Panc1 (cell line): ENCODE results near the gene ANP32A. TPM values are rescaled to one million over a fixed set of nuclear protein-coding genes. Genes with fewer than 3 reads are reported as not detected.
"Not testable (repeated sequence)": the region's sequence is repeated elsewhere in the genome, so short reads cannot be mapped to it uniquely, and the experiment has no call there.

Experiments used
- ATAC-seq: fragments of 200-7000 bp; cut with Tn5 transposase; 2 replicates; pipeline ENCODE4 v1.9.1; 2020; ENCODE audit warnings: mild to moderate bottlenecking, moderate library complexity
- BruUV-seq: library from RNA; stranded (reverse); fragments of 400-500 nt; replicated peaks from 2 replicates; lab custom pipeline; 2021; lab: Mats Ljungman, UMichigan
- CTCF ChIA-PET: fragments of 300-600 bp; sonication (Branson Sonifier 250); formaldehyde crosslinking; loops from one replicate; lab custom pipeline; 2022; ENCODE audit warnings: antibody characterized with exemption; lab: Charles Lee
- POLR2A ChIA-PET: fragments of 300-600 bp; sonication (Branson Sonifier 250); formaldehyde crosslinking; loops from one replicate; lab custom pipeline; 2022; ENCODE audit warnings: antibody characterized with exemption; lab: Charles Lee
- DNase-seq: peaks from one replicate; pipeline ENCODE4 v3.0.0-alpha.2; 2010; ENCODE audit warnings: low read depth, low spot score
- H3K27ac ChIP-seq: 2 replicates; pipeline ENCODE4 v1.5.1; 2011; ENCODE audit warnings: mild to moderate bottlenecking, low read length, inconsistent platforms
- H3K27me3 ChIP-seq: fragments of 200-500 bp; sonication (Bioruptor generic); 2 replicates; pipeline ENCODE4 v1.6.0; 2014; ENCODE audit warnings: low read length, inconsistent platforms; ENCODE audit not compliant: control insufficient read depth, insufficient read depth
- H3K36me3 ChIP-seq: fragments of 200-500 bp; sonication (Bioruptor generic); 2 replicates; pipeline ENCODE4 v1.5.1; 2014; ENCODE audit warnings: inconsistent platforms, mild to moderate bottlenecking, low read length, moderate library complexity; ENCODE audit not compliant: control insufficient read depth, insufficient read depth
- H3K4me1 ChIP-seq: 2 replicates; pipeline ENCODE4 v1.5.1; 2011; ENCODE audit warnings: inconsistent platforms, mild to moderate bottlenecking, low read length, moderate library complexity; ENCODE audit not compliant: control insufficient read depth, insufficient read depth
- H3K4me3 ChIP-seq, 2 experiments: 2 replicates each; pipeline ENCODE4 v1.5.1; 2011 to 2012; ENCODE audit warnings: low read depth in 2 of 2, low read length in 2 of 2, mild to moderate bottlenecking in 2 of 2, inconsistent platforms in 1 of 2, moderate library complexity in 1 of 2
- H3K9me3 ChIP-seq: fragments of 200-500 bp; sonication (Bioruptor generic); 2 replicates; pipeline ENCODE4 v1.5.1; 2014; ENCODE audit warnings: low read depth, mild to moderate bottlenecking, inconsistent platforms, low read length, moderate library complexity; ENCODE audit not compliant: control insufficient read depth, insufficient read depth
- POLR2AphosphoS5 ChIP-seq: IDR thresholded peaks from 2 replicates; pipeline ENCODE4 v1.6.1; 2012; ENCODE audit warnings: mild to moderate bottlenecking, low read depth, low read length, moderate library complexity
- SIN3A ChIP-seq: IDR thresholded peaks from 2 replicates; pipeline ENCODE4 v1.6.1; 2012; ENCODE audit warnings: low read depth, mild to moderate bottlenecking, low read length, moderate library complexity, borderline replicate concordance; ENCODE audit not compliant: insufficient read depth
- TCF7L2 ChIP-seq: IDR thresholded peaks from 2 replicates; pipeline ENCODE4 v1.6.1; 2011; ENCODE audit warnings: mild to moderate bottlenecking, low read depth, low read length, inconsistent platforms
- in situ Hi-C: cut with HindIII; loops from 2 replicates; pipeline ENCODE4 v1.10.0; 2016; ENCODE audit warnings: low sequenced_read_pairs, low pct_unique_long_range_greater_than_20kb
- intact Hi-C: fragments of 100-400 bp; cut with micrococcal nuclease; formaldehyde crosslinking; loops from one replicate; pipeline ENCODE4 v1.10.0; 2022; ENCODE audit not compliant: unreplicated experiment
- total RNA-seq: library from RNA; stranded (reverse); gene quantifications from one replicate; pipeline ENCODE4 v1.2.1, GENCODE V29; 2021; ENCODE audit not compliant: unreplicated experiment
- TF ChIP-seq, protein P1 (sequence below): fragments of 450-650 bp; IDR thresholded peaks from 2 replicates; pipeline ENCODE4 v1.5.1; 2017; ENCODE audit warnings: mild to moderate bottlenecking
- TF ChIP-seq, protein P2 (sequence below), 2 experiments: IDR thresholded peaks; 2 replicates each; pipeline ENCODE4 v1.6.1; 2011 to 2012; ENCODE audit warnings: low read depth in 2 of 2, control low read depth in 1 of 2, low read length in 1 of 2, mild to moderate bottlenecking in 1 of 2, moderate library complexity in 1 of 2; ENCODE audit not compliant: insufficient read depth in 1 of 2

Gene ANP32A
- total RNA-seq, 1 experiment from 2014 or later: 226 TPM

DNA sequence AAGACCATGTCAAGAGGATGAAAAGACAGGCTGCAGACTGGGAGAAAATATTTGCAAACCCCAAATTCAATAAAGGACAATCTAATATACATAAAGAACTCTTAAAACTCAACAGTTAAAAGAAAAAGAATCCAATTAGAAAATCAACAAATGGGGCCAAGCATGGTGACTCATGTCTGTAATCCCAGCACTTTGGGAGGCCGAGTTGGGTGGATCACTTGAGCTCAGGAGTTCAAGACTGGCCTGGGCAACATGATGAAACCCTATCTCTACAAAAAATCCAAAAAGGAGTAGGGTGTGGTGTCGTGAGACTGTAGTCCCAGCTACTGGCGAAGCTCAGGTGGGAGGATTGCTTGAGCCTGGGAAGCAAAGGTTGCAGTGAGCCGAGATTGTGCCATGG lies 57.6 kb downstream of the ANP32A start:
- DNase-seq (no peak), ATAC-seq (no peak)
- no peak overlapping the region for H3K27ac ChIP-seq
- CTCF ChIA-PET: no interaction called here
- intact Hi-C loops: no loop called here
- H3K36me3 ChIP-seq: no peaks in the 10 kb centered on the region
- no peaks in the 10 kb centered on the region for H3K4me1 ChIP-seq
- H3K9me3 ChIP-seq: no peaks in the 10 kb centered on the region
- H3K4me3 ChIP-seq: no peak overlapping the region
- in situ Hi-C loops: no loop called here
- H3K27me3 ChIP-seq: peaks cover 12% of the 10 kb centered on the region; the same call in 1 of the 2 replicates
- no TSS peak for BruUV-seq
- TF ChIP-seq, protein P1, sequence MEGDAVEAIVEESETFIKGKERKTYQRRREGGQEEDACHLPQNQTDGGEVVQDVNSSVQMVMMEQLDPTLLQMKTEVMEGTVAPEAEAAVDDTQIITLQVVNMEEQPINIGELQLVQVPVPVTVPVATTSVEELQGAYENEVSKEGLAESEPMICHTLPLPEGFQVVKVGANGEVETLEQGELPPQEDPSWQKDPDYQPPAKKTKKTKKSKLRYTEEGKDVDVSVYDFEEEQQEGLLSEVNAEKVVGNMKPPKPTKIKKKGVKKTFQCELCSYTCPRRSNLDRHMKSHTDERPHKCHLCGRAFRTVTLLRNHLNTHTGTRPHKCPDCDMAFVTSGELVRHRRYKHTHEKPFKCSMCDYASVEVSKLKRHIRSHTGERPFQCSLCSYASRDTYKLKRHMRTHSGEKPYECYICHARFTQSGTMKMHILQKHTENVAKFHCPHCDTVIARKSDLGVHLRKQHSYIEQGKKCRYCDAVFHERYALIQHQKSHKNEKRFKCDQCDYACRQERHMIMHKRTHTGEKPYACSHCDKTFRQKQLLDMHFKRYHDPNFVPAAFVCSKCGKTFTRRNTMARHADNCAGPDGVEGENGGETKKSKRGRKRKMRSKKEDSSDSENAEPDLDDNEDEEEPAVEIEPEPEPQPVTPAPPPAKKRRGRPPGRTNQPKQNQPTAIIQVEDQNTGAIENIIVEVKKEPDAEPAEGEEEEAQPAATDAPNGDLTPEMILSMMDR: no peak
- no peak for TF ChIP-seq POLR2AphosphoS5
- TF ChIP-seq TCF7L2: no peak
- TF ChIP-seq, protein P2, sequence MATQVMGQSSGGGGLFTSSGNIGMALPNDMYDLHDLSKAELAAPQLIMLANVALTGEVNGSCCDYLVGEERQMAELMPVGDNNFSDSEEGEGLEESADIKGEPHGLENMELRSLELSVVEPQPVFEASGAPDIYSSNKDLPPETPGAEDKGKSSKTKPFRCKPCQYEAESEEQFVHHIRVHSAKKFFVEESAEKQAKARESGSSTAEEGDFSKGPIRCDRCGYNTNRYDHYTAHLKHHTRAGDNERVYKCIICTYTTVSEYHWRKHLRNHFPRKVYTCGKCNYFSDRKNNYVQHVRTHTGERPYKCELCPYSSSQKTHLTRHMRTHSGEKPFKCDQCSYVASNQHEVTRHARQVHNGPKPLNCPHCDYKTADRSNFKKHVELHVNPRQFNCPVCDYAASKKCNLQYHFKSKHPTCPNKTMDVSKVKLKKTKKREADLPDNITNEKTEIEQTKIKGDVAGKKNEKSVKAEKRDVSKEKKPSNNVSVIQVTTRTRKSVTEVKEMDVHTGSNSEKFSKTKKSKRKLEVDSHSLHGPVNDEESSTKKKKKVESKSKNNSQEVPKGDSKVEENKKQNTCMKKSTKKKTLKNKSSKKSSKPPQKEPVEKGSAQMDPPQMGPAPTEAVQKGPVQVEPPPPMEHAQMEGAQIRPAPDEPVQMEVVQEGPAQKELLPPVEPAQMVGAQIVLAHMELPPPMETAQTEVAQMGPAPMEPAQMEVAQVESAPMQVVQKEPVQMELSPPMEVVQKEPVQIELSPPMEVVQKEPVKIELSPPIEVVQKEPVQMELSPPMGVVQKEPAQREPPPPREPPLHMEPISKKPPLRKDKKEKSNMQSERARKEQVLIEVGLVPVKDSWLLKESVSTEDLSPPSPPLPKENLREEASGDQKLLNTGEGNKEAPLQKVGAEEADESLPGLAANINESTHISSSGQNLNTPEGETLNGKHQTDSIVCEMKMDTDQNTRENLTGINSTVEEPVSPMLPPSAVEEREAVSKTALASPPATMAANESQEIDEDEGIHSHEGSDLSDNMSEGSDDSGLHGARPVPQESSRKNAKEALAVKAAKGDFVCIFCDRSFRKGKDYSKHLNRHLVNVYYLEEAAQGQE (IDR thresholded peaks at IDR 0.05; ENCODE audit: insufficient read depth in 1 of 2, low read depth in 2 of 2, low read length in 1 of 2): no peak
- POLR2A ChIA-PET: interaction anchor here (0.7 kb wide), 1 partner anchor 10 kb away, joined by 10 read pairs; no protein-coding TSS in a partner anchor

DNA sequence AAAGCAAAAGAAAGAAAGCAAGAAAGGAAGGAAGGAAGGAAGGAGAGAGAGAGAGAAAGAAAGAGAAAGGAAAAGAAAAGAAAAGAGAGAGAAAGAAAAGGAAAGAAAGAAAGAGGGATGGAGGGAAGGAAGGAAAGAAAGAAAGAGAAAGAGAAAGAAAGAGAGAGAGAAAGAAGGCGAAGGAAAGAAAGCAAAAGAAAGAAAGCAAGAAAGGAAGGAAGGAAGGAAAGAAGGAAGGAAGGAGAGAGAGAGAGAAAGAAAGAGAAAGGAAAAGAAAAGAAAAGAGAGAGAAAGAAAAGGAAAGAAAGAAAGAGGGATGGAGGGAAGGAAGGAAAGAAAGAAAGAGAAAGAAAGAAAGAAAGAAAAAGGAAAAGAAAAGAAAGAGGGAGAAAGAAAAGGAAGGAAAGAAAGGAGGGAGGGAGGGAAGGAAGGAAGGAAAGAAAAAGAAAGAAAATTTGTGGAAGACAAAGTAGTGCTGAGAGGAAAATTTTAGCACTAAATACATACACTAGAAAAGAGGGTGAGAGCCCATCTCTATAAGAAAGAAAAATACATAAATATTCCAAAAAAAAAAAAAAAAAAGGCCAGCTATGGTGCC lies 60.6 kb downstream of the ANP32A start:
- intact Hi-C loops, H3K36me3 ChIP-seq, DNase-seq, H3K27ac ChIP-seq, H3K4me1 ChIP-seq, H3K9me3 ChIP-seq, POLR2A ChIA-PET, in situ Hi-C loops, H3K4me3 ChIP-seq, ATAC-seq, BruUV-seq, CTCF ChIA-PET: not testable (repeated sequence)
- peaks cover 12% of the 10 kb centered on the region; the same call in 1 of the 2 replicates for H3K27me3 ChIP-seq

DNA sequence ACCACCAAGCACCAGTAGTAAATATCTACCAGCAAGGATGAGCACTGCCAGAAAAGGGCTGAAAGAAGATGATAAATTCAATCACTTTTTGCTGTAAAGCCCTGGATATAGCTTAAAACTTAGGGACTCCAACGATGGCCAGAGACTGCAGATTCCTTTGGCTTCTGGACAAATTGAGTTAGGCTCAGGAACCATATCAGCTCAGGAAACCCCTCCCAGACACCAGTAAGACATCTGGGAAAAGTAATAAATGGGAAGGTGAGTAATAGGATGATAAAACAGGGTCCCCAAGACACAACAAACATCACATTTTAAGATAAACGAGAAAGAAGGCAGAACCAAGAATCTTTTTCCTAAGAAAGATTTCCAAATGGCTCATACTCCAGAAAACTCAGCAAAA lies 65.0 kb downstream of the ANP32A start:
- POLR2A ChIA-PET: no interaction called here

More for the DNA sequence above, 65.0 kb downstream of the ANP32A start:
- intact Hi-C loops: no loop called here
- H3K27ac ChIP-seq: no peak overlapping the region
- H3K4me3 ChIP-seq: no peak overlapping the region
- CTCF ChIA-PET: no interaction called here
- no peaks in the 10 kb centered on the region for H3K4me1 ChIP-seq
- TF ChIP-seq, protein P1: no peak
- no peak for TF ChIP-seq POLR2AphosphoS5
- TF ChIP-seq, protein P2 (IDR thresholded peaks at IDR 0.05; ENCODE audit: insufficient read depth in 1 of 2, low read depth in 2 of 2, low read length in 1 of 2): no peak
- TF ChIP-seq TCF7L2: no peak
- no peak for TF ChIP-seq SIN3A
- DNase-seq: no peak
- no peak for ATAC-seq
- BruUV-seq: no TSS peak
- H3K36me3 ChIP-seq: no peaks in the 10 kb centered on the region
- H3K9me3 ChIP-seq: no peaks in the 10 kb centered on the region
- in situ Hi-C loops: no loop called here
- no peaks in the 10 kb centered on the region for H3K27me3 ChIP-seq
